T1000 (cell line): ENCODE measurements around the gene FOXO1.

Experiments used
- DNase-seq: peaks from one replicate; lab custom pipeline; 2025; ENCODE audit warnings: mixed read lengths; lab: John Stamatoyannopoulos, UW

FOXO1 gene

GRCh38 chr13:40639221-40639681 lies 27.2 kb downstream of the FOXO1 start:
- peak; percentile 2 for DNase-seq

GRCh38 chr13:40637643-40638042 lies 28.8 kb downstream of the FOXO1 start:
- no peak for DNase-seq

- DNase-seq, result no peak
Measured at GRCh38 chr13:40635315-40635995, 31.0 kb downstream of the FOXO1 start.

- no peak for DNase-seq
Measured at GRCh38 chr13:40632915-40633314, 33.5 kb downstream of the FOXO1 start.

DNA sequence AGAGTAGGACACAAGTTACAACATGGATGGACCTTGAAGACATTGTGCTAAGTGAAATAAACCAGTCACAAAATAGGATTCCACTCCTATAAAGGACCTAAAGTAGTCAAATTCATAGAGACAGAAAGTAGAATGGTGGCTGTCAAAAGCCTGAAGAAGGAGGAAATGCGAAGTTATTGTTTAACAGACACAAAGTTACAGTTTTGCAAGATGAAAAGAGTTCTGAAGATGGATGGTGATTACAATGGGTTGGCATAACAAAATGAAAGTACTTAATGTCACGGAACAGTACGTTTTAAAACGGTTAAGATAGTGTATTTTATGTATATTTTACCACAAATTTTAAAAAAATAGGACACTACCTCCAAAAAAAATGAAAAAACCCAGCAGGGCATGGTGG lies 34.8 kb downstream of the FOXO1 start:
- DNase-seq, result no peak

DNA sequence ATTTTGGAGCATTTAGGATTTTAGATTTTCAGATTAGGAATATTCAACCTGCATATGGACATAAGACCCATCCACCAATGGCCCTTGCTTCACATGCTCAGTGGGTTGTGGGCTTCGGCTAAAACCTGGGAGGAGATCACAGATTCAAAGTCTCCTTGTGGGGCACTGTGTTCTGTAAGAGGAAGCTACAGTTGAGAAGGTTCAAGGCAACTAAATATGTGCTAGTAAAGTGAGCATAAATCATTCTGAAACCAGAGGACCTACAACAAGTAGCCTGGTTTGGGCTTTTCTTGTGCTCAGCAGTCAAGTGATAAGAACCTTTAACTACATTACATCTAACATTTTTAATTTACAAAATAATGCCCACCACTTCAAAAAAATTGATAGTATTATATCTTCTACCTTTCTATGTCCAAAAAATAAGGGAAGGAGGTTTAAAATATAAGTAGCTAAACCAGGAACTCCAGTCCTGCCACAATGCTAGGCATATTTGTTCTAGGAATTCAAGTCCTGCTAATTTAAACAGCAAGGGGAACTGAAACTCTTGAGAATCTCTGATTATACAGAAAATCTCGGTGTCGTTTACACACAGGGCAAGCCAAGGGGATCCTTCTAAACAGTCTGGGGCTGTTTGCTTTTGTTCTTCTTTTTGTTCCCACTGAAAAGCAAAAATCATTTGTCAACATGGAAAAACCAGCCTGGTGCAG lies 36.6 kb downstream of the FOXO1 start:
- DNase-seq, result no peak

GRCh38 chr13:40626977-40627376 lies 39.5 kb downstream of the FOXO1 start:
- DNase-seq, result no peak

GRCh38 chr13:40626561-40626960 lies 39.9 kb downstream of the FOXO1 start:
- DNase-seq, result no peak

- DNase-seq, result no peak
Measured at GRCh38 chr13:40624986-40625385, 41.5 kb downstream of the FOXO1 start.

DNA sequence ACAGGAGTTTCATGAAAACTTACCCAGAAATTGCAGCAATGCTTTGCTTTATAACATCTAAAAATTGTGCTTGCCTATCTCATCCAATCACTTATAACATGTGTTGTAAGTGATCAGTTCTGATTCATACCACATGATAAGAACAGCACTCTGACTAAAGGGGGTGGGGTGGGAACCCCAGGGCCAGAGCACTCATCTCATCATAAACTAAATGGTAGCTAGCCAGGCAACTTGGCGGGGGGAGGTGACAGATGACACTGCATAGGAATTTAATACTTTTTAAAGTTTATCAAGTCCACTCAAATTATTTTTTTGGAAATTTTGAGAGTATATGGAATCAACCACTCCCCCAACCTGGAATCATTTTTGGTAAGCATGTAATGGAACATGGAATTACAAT lies 42.1 kb downstream of the FOXO1 start:
- DNase-seq, result no peak

DNA sequence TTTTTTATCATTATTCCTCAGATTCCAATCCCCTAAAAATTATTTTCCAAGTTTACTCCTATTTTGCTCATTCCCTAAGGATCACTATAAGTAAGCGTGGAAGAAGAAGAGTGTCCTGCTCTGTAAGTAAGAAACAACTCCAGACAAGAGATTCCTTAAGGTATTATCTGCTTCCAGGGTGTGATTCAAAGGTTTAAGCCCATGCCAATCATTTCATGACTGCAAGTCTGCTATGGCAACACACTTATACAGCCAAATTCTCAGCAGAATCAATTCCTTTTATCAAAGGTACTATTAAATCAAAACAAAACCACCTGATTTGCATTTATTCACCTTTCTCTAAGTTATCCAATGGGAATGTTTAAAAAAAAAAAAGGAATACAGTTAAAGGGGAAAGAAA lies 43.7 kb downstream of the FOXO1 start:
- DNase-seq, result no peak

- DNase-seq, result no peak
Measured at GRCh38 chr13:40622246-40622645, 44.2 kb downstream of the FOXO1 start.

- no peak for DNase-seq
Measured at GRCh38 chr13:40619479-40619814, 47.0 kb downstream of the FOXO1 start.

DNA sequence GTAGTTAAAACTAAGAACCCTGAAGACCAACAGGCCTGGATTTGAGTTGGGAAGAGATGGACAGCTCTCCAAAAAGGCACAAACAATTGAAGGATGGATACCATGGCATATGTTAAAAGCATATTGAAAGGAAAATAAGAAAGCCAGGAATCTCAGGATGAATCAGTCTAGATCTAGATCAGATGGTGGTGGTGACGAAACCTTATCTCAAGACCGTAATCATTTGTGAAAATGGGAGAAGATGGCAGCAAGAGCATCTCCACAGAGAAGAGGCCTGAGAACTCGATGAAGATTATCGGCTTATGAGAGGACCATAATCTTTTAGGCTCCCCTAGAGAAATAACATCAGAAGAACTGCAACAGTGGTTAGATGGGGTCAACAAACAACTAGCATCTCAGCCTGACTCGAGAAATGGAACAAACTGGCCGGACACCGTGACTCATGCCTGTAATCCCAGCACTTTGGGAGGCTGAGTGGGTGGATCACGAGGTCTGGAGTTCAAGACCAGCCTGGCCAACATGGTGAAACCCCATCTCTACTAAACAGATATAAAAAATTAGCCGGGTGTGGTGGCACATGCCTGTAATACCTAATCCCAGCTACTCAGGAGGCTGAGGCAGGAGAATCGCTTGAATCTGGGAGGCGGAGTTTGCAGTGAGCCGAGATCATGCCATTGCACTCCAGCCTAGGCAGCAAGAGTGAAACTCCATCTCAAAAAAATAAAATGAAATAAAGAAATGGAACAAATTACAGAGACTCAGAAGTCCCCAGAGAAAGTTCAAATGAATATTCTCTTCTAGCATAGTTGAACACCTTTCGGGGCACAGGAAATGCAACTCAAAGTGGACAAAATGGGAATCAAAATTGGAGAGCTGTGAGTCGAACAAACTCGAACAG lies 47.6 kb downstream of the FOXO1 start:
- DNase-seq, result no peak

DNA sequence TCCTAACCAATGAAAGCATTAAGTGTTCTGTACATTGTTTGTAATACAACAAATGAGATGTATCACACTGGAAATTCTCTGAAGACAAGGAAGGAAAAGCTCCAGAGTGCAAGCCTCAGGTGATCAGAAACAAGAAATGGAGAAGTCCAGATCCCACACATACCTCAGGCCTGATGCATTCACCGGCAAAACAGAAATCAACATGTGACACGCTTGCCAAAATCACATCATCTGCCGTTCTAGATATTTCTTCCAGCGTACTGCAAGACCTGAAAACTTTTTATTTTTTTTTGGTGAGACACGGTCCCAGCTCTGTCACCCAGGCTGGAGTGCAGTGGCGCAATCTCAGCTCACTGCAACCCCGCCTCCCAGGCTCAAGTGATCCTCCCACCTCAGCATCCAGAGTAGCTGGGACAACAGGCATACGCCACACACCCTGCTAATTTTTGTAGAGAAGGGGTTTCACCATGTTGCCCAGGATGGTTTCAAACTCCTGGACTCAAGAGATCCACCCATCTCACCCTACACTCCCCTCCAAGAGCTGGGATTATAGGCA lies 48.6 kb downstream of the FOXO1 start:
- DNase-seq, result no peak

- no peak for DNase-seq
Measured at GRCh38 chr13:40615619-40616018, 50.8 kb downstream of the FOXO1 start.

DNA sequence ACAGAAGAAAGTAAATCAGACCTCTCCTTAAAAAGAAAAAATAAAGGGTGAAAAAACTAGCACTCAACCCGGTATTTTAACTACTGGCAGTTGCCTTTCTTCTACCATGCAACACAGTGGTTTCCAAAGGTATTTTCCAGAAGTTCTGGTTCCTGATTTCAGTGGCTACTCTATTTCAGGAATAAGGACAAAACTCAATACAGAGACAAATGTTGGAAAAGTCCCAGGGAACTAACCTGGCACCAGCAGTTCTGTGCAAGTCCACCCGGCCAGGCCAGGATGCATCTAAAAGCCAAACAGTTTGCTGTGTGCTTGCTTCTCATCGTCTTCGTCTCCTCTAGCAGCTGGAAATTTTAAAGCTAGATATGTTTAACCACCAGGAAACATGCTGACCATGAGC lies 52.5 kb downstream of the FOXO1 start:
- DNase-seq, result no peak

- DNase-seq, result no peak
Measured at GRCh38 chr13:40613192-40613818, 53.1 kb downstream of the FOXO1 start.

- DNase-seq, result no peak
Measured at GRCh38 chr13:40612041-40612440, 54.4 kb downstream of the FOXO1 start.

GRCh38 chr13:40611635-40612034 lies 54.8 kb downstream of the FOXO1 start:
- no peak for DNase-seq

DNA sequence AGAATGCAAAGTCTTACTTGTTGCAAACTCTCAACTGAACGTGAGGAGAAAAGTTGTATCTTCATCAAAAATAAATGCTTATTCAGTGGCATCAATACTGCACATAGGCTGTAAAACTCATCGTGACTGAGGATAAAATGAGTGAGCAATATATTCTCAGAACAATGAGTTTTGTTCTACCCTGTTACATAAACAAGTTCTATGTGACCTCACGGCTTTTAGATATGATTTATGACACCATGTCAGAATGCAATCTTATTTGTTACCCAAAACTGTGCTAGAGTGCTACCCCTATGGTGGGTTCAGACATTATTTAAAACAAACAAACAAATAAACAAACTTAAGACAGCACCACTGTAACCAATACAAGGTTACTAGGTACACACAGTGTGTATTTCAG lies 55.4 kb downstream of the FOXO1 start:
- DNase-seq, result no peak
